GM18502 (cell line): ENCODE measurements around the gene ALCAM.

Source experiments
- ATAC-seq: cut with Tn5 transposase; IDR thresholded peaks from one replicate; pipeline ENCODE4 v1.9.1; 2021; ENCODE audit warnings: mild to moderate bottlenecking; ENCODE audit not compliant: unreplicated experiment, poor library complexity

The ALCAM gene

DNA sequence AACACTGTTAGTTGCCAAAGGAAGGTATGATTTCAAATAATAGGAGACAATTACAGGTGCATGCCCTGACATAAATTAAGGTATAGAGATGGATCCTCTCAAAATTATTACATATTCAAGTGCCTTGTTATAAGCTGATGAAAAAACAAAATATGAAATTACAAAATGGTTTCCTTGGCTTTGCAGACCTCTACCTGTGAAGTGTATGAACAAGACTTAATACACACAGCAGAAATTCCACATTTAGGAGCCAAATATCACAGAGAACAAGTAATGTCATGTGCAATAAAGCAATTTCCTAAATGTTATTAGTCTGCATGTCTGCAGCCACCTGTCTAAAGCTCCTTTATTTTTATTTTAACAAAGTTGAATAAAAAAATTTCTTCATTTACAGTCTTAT is 151.5 kb downstream of the ALCAM start:
- no peak for ATAC-seq

DNA sequence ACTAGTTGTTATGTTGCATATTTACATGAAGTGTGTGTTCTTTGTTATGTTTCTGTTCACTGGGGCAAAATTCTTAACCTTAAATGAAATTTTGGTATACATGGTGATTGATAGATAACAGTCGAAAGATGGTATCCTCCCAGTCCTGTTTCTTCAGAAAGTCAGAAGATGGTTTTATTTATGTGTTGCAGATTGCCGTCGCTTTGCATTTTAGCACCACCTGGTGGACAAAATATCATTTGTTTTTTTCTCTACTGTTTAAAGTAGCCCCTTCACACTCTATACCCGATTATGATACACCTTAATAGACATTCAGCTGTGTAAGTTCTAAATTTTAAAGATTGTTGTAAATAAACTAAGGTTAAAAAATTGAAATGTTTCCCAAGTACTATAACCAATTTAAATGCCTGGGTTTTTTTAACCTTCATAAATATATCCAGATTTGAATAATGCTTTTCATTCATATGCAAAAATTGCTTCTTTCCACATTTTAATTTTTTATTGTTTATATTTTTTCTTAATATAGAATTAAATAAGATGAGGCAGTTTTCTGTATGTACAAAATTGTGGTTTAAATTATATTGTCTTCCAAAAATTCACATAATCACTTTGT is 152.2 kb downstream of the ALCAM start:
- peak; percentile 93 for ATAC-seq

DNA sequence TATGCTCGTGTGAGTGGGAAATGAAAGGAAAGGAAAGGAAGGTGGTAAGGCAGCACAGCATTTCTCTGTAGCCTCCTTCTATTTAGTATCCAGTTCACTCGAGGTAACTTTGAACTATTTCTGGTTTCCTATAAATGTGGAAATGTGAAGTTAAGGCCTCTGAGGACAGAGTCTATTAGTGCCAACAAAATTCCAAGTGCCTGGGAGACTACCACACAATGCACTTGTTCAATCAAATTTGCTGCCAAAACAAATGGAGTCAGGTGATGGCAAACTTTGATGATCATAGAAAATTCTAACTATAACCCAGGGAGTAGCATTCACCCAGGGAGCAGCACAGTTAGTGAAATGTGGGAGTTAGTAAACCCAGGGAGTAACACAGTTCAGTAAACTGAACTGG is 155.1 kb downstream of the ALCAM start:
- no peak for ATAC-seq

DNA sequence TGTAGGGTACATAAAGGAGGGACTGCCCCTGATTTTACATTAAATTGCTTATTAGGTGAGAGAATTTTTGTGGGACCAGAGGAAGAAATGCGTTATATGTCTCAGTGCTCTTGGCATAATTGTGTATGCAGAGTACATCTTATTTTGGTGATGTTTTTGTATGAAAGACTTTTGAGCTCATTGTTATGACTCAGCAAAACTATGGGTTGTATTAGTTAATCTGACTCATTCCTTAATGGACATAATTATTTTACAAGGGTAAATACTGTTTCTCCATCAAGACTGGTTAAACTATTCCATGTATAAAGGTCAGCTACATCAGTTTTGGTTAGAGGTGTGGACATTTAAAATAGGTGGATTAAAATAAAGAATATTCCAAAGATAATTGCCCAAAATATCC is 156.8 kb downstream of the ALCAM start:
- no peak for ATAC-seq

DNA sequence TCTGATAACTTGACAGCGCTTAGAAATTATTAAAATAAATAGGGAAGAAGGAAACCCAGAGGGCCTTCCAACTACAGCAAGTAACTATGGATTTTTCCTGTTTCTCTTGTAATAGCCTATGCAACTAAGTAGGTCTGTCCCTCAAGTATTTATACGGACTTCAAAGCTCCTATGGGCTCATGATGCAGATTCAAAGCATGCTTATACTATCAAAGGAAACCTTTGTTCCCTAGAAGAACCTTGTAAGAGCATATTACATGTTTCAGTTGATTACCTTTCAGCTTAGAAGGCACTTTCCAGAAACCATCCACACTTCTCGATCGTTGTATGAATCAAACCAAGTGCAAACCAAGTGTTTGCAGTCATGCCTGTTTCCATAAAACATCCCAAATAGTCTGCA is 158.8 kb downstream of the ALCAM start:
- no peak for ATAC-seq

DNA sequence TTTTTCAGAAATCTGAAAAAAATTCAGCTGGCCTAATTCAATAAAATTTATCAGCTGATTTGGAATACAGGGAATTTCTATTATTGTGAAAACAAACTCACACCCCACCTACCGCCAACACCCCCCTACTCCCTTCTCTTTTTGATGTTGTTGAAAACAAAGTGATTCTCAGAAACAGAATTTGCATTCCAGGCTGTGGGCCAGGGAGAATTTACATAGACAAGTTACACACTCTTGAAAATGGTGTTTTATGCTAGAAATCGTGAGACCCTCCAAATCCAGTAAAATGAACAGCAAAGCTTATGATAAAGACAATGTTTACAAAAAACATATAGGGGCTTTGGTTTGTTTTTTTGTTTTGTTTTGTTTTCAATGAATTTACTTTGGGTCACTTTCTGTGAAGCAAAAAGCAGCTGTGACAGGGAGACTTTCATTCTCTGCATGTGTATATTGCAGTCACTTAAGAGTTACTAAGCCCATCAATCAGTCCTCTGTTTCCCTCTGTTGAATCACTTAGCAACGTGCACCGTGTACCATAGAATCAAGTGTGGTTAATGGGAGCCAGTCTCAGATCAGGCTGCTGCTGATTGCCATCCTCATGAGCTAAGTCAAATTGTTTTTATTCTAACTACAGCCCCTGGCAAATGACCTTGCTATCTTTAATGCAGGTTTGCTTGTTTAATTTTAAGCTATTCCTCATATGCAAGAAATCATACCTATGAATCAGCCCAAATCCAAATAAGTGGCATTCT is 159.8 kb downstream of the ALCAM start:
- ATAC-seq, result no peak

DNA sequence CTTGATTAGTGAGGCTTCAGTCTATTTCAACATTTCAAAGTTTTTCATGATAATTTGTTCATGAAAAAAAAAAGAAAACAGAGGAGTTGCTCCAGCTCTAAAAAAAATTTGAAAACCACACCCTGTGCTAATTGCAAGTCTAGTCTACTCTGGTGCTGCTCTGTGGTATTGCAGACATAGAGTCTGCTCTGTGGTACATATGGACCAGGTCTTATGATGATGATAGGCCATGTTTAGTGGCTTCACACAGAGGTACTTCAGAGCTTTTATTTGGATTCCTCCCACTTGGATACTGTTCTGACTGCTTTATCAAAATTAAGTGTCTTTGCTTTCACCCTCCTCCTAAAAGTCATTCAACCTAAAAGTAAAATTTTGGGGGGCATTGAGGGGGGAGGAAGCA is 160.8 kb downstream of the ALCAM start:
- no peak for ATAC-seq

DNA sequence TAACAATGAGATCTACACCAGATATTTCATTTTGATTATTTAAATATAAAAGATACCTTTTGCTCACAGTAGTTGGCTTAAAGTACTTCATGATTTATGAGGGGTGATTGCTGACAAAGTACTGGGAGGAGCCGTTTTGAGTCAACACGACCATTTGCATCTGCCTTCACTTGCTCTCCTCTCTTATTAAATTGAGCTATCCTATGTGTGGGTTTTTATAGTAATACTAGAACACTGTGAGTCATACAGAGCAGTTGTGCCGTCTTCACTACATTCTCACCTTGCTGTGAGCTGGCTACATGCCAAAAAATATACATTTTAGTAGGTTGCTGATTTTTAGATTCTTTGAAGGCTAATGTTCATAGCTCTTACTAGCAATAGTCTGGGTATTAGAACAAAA is 161.2 kb downstream of the ALCAM start:
- peak; percentile 84 for ATAC-seq

DNA sequence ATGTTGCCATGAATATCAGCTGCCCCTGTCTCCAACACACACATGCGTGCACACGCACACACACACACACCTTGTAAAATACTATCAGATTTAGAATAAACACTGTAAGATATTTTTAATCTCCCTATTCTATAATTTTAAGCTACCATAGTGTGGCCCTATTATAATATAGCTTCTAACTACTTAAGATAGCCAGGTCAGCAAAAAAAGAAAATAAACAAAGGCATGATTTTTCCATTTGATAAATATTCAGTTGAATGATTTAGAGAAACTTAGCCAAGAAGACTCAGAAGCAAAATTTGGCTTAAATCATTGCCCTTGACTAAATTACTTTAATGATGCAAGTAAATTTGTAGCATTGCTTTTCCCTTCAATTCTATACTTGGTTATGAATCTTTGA is 162.2 kb downstream of the ALCAM start:
- no peak for ATAC-seq

DNA sequence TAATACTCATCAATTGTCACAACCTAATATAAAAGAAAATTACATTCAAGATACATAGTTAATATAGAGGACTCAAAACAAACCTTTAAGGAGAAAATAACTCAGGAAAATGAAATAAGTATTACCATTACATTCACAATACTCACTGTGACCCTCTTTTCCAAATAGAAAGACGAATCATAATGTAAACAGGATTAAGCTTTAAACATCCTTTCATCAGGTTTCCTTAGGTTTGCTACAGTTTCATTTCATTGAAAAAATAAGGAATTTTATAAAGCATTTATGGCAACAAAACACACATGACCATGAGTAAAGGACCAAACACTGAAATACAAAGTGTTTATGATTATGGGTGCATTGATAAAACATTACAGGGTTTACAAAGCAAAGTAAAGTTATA is 162.7 kb downstream of the ALCAM start:
- no peak for ATAC-seq

DNA sequence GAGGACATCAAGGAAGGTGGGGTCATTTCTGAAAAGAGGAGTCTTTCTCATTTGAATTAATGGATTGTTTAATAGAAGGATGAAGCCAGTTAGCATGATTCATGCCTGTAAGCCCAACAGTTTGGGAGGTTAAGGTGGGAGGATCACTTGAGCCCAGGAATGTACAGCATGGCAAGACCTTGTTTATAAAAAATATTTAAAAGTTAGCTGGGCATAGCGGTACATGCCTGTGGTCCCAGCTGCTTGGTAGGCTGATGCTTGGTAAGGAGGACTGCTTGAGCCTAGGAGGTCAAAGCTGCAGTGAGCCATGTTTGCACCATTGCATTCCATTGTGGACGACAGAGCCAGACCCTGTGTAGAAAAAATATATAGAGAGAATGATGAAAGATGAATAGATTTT is 165.5 kb downstream of the ALCAM start:
- no peak for ATAC-seq

DNA sequence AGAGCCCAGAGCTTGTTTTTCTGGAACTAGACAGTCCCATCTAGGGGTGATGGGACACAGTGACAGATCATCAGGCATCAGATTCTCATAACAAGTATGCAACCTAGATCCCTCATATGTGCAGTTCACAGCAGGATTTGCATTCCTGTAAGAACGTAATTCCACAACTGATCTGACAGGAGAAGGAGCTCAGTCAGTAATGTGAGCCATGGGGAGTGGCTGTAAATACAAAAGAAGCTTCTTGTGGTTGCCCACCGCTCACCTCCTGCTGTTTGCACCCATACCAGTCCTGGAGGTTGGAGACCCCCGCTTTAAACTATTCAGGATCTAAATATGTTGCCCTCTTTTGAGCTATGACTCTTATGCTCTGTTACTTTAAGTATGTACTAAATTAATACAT is 167.3 kb downstream of the ALCAM start:
- ATAC-seq, result no peak

DNA sequence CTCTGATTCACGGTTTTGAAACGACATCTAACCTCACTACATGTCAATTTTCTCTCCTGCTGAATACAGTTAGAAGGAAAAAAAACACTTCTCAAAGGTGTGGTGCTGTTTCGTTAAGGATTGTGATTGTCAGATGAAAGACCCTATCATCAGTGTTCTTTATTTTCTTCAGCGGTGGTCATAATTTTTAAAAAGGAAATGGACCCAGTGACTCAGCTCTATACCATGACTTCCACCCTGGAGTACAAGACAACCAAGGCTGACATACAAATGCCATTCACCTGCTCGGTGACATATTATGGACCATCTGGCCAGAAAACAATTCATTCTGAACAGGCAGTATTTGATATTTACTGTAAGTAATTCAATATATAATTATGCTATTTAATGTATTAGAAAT is 167.8 kb downstream of the ALCAM start:
- ATAC-seq, result no peak

DNA sequence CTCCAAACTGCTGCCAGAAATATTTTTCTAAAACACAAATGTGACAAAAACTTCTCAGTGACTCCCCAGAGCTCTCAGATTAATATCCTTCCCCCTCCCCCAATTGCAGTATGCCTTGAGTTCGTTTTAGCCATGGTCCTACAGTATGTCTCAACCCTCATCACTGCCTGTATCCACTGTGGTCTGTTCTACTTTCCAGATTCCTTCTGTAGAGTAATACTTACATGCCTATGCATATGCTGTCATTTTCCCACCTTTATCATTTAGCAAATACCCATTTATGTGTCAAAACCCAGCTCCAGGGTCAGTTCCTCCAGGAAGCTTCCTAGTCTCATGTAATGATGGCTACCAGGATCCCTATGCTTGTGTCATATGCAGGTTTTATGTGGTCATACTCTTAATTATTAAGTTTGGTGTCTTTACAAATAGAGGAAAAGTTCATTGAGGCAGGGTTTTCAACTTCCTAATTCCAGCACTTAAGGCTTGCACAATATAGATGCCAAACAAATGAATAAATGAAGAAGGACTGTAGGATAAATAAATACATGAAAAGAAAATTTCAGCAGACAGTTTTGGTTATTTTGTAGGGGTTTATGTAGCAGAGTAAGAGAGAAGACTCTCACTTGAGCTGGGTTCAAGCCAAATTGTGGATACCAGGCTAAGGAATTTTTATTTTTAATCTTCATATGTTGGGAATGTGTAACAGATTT is 170.8 kb downstream of the ALCAM start:
- no peak for ATAC-seq

DNA sequence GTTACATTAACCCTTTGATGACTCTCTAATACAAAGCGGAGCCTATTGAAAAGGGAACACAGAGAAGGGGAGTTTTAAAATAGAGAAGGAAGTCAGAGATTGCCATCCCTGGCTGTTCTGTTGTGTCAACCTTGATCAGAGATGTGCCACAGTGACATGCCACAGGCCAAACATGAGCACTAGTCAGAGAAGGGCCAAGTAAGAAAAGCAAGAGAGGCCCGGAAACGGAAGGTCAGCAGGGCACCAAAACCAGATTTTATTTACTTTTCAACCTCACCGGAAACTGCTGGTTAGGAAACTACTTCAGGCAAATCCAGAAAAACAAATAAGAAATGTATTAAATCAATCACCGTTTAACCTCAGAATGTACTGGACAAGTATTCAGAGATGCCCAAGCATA is 171.8 kb downstream of the ALCAM start:
- no peak for ATAC-seq

DNA sequence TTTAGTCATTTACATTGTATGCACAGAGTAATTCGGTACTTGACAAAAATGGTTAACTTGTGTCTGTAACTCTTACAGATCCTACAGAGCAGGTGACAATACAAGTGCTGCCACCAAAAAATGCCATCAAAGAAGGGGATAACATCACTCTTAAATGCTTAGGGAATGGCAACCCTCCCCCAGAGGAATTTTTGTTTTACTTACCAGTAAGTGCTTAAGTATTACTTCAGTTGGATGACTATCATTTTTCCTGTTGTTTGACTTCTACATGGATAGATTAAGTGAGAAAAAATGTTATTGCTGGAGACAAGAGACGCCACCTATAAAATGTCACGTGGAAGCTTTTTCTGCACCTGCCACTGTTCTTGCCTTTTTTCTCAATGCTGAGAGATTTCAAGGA is 173.2 kb downstream of the ALCAM start:
- ATAC-seq, result no peak

DNA sequence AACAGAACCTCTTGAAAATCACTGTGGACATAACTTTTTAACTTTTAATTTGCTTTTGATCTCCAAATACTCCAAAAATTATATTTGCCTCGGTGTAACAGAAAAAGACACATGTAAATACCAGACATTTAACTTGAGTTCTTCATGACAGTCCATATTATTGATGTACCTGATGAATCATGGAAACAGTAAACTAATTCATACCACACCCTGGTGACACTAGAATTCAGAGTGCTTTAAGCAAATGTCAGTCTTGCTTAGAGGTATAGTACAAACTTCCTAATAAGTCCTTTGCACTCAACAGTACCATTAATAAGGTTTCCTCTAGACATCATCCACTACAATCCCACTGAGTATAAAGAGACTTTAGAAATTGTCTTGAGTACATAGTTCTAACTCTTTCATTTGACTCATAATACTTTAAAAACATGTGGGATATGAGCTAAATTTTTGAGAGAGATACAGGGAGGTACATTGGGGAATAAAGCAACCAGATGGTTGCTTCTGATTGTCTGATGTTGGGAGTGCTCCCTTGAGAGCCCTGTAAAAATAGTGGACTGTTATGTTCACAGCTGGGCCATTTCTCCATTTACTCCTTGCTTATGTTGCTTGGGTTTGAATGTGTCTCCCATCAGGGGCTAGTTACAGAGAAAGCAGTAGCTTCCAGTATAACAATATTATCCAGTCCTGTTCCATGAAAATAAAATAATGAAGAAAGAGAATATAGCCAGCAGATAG is 175.7 kb downstream of the ALCAM start:
- ATAC-seq, result no peak

DNA sequence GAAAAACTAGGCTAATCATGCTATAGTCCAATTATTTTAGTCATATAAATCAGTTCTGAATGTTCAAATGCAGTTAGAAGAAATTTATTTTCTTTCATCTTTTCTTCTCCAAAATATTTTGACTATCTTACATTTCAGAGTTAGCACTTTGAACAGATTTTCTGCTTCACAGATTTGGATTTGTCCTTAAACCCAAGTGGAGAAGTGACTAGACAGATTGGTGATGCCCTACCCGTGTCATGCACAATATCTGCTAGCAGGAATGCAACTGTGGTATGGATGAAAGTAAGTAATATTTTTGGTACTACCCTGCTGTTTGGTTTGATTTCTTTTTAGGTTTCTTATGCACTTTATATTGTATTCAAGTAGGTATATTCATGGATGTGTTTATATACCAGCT is 178.3 kb downstream of the ALCAM start:
- no peak for ATAC-seq

DNA sequence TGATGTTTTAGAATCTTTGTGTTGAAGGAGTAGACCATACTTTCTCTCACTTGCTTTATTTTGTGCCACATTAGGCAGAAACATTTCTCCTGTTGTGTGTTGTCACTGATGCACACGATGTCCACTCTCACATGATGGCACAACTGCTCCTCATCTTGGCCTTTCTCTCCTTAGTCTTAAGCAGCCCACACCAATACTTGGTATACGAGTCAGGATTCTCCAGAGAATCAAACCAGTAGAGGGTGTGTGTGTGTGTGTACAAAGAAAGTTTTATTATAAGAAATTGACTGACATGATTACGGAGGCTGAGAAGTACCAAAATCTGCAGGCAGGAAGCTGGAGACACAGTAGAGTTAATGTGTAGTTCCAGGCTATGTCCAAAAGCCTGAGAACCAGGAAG is 187.1 kb downstream of the ALCAM start:
- no peak for ATAC-seq

DNA sequence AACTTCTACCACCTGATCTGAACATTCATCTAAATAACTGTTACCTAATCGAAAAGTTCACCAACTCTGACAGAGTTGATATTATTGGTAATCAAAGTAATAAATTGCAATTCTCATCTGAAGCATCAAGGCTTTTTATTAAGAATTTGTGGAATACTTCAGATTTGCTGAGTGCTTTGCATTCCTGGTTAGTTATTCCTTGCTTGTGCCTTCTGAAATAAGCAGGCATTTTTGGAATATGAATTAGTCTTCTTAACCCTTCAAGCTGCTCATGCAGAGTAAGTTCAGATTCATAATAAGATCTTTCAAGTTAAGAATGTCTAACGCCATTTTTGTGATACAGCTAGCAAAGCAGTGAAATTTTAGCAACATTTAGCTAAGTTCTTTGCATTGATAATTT is 188.5 kb downstream of the ALCAM start:
- no peak for ATAC-seq

DNA sequence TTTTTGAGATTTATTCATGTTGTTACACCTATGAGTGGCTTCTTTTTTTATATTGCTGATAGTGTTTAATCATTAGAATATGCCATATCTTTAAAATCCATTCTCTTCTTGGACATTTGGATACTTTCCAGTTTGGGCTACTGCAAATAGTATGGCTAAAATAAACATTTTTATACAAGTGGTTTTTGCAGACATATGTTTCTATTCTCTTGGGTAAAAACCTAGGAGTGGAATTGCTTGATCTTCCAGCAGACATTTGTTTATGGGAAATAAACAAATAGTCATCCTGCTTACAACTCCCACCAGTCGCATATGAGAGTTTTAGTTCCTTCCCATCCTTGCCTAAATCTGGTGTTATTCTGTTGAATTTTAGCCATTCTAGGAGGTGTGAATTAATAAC is 193.1 kb downstream of the ALCAM start:
- ATAC-seq, result no peak
